PC-3 (cell line): Measurements from ENCODE around the gene EMC8. TPM values are rescaled to one million over a fixed set of nuclear protein-coding genes. Genes with fewer than 3 reads are reported as not detected.

ENCODE experiments used
- ATAC-seq: fragments of 200-7000 bp; cut with Tn5 transposase; 2 replicates; pipeline ENCODE4 v1.9.1; 2020; ENCODE audit warnings: mild to moderate bottlenecking, moderate library complexity
- BruUV-seq: library from RNA; stranded (reverse); fragments of 400-500 nt; replicated peaks from 2 replicates; lab custom pipeline; 2021; lab: Mats Ljungman, UMichigan
- CTCF ChIA-PET: fragments of 300-600 bp; sonication (Branson Sonifier 250); formaldehyde crosslinking; loops from one replicate; lab custom pipeline; 2022; ENCODE audit warnings: antibody characterized with exemption; lab: Charles Lee
- POLR2A ChIA-PET: fragments of 300-600 bp; sonication (Branson Sonifier 250); formaldehyde crosslinking; loops from one replicate; lab custom pipeline; 2022; ENCODE audit warnings: antibody characterized with exemption; ENCODE audit not compliant: unreplicated experiment; lab: Charles Lee
- DNase-seq: peaks from one replicate; pipeline ENCODE4 v3.0.0-alpha.2; 2015
- H2AFZ ChIP-seq: fragments of 300-600 bp; sonication (generic); 2 replicates; pipeline ENCODE4 v1.6.0; 2016; ENCODE audit warnings: antibody characterized with exemption, low read length
- H3F3A ChIP-seq: fragments of 300-600 bp; sonication (generic); one replicate; pipeline ENCODE4 v1.6.0; 2017; ENCODE audit warnings: antibody characterized with exemption, low read length, control low read depth, mild to moderate bottlenecking; ENCODE audit not compliant: unreplicated experiment
- H3K27ac ChIP-seq: fragments of 300-600 bp; sonication (generic); 2 replicates; pipeline ENCODE4 v1.5.1; 2016; ENCODE audit warnings: mild to moderate bottlenecking, low read length
- H3K27me3 ChIP-seq: fragments of 300-600 bp; sonication (generic); 2 replicates; pipeline ENCODE4 v1.6.1; 2016; ENCODE audit warnings: low read length, mixed read lengths
- H3K36me3 ChIP-seq: fragments of 300-600 bp; sonication (generic); 2 replicates; pipeline ENCODE4 v1.6.1; 2016; ENCODE audit warnings: low read depth, mixed run types, low read length, mixed read lengths
- H3K4me1 ChIP-seq: fragments of 300-600 bp; sonication (generic); 2 replicates; pipeline ENCODE4 v1.5.1; 2016; ENCODE audit warnings: low read length; ENCODE audit not compliant: insufficient read depth
- H3K4me2 ChIP-seq: fragments of 300-600 bp; sonication (generic); 2 replicates; pipeline ENCODE4 v1.6.0; 2016; ENCODE audit warnings: low read length
- H3K4me3 ChIP-seq: fragments of 300-600 bp; sonication (generic); 2 replicates; pipeline ENCODE4 v1.5.1; 2016; ENCODE audit warnings: mild to moderate bottlenecking, low read length, mixed read lengths
- H3K79me2 ChIP-seq: fragments of 300-600 bp; sonication (generic); 2 replicates; pipeline ENCODE4 v1.6.1; 2017; ENCODE audit warnings: low read length, mixed read lengths
- H3K9ac ChIP-seq: fragments of 300-600 bp; sonication (generic); 2 replicates; pipeline ENCODE4 v1.6.0; 2016; ENCODE audit warnings: mild to moderate bottlenecking, low read length
- H3K9me2 ChIP-seq: fragments of 300-600 bp; sonication (generic); replicated peaks from 2 replicates; pipeline ENCODE4 v1.6.1; 2016; ENCODE audit warnings: mixed run types, low read length, mixed read lengths
- H3K9me3 ChIP-seq: fragments of 300-600 bp; sonication (generic); 2 replicates; pipeline ENCODE4 v1.6.1; 2016; ENCODE audit warnings: low read length, mixed read lengths
- H4K20me1 ChIP-seq: fragments of 300-600 bp; sonication (generic); 2 replicates; pipeline ENCODE4 v1.6.1; 2016; ENCODE audit warnings: low read length, mixed read lengths
- CTCF ChIP-seq: fragments of 300-600 bp; sonication (generic); conservative IDR thresholded peaks from 2 replicates; pipeline ENCODE4 v1.5.1; 2017; ENCODE audit warnings: antibody characterized with exemption, low read depth, mild to moderate bottlenecking, low read length
- EZH2 ChIP-seq: fragments of 300-600 bp; sonication (generic); IDR thresholded peaks from one replicate; pipeline ENCODE4 v1.6.1; 2017; ENCODE audit warnings: antibody characterized with exemption, mild to moderate bottlenecking, low read length; ENCODE audit not compliant: unreplicated experiment
- EZH2phosphoT487 ChIP-seq: fragments of 300-600 bp; sonication (generic); IDR thresholded peaks from 2 replicates; pipeline ENCODE4 v1.6.1; 2018; ENCODE audit warnings: mild to moderate bottlenecking, antibody characterized with exemption, low read length, borderline replicate concordance
- intact Hi-C: fragments of 100-400 bp; cut with micrococcal nuclease; formaldehyde crosslinking; loops from 2 replicates; pipeline ENCODE4 v1.9.0; 2023
- total RNA-seq: library from RNA; depleted of rRNA; stranded (reverse); fragments of >200 nt; gene quantifications from 2 replicates; pipeline ENCODE4 v1.2.3, GENCODE V29; 2014

Gene EMC8
- total RNA-seq, 1 experiment from 2014 or later, result 46.1 TPM

- no peaks in the 10 kb centered on the region for H3K79me2 ChIP-seq
- intact Hi-C loops, result no loop called here
Observed at GRCh38 chr16:85843471-85844168, 44.3 kb upstream of the EMC8 start.

GRCh38 chr16:85842848-85843247, 43.5 kb upstream of the EMC8 start:
- H3F3A ChIP-seq, result no peaks in the 10 kb centered on the region
- H3K4me2 ChIP-seq, result no peak overlapping the region
- no peaks in the 10 kb centered on the region for H3K79me2 ChIP-seq
- no peak overlapping the region for H3K4me3 ChIP-seq
- no peak overlapping the region for H2AFZ ChIP-seq
- H3K27me3 ChIP-seq, result peaks cover 79% of the 10 kb centered on the region
- CTCF ChIA-PET, result no interaction called here
- intact Hi-C loops, result no loop called here
- no peak overlapping the region for H3K9ac ChIP-seq
- H3K36me3 ChIP-seq, result no peaks in the 10 kb centered on the region
- DNase-seq (no peak), ATAC-seq (no peak)
- TF ChIP-seq EZH2 (no peak), CTCF (no peak), EZH2phosphoT487 (no peak)
- POLR2A ChIA-PET, result no interaction called here
- no peaks in the 10 kb centered on the region for H3K9me3 ChIP-seq
- BruUV-seq, result no TSS peak
- no peaks in the 10 kb centered on the region for H3K4me1 ChIP-seq
- H4K20me1 ChIP-seq, result no peaks in the 10 kb centered on the region
- H3K9me2 ChIP-seq, result no peaks in the 10 kb centered on the region
- no peak overlapping the region for H3K27ac ChIP-seq

More at GRCh38 chr16:85843471-85844168, 44.3 kb upstream of the EMC8 start:
- TF ChIP-seq EZH2, result no peak
- no peak for TF ChIP-seq EZH2phosphoT487
- TF ChIP-seq CTCF, result no peak
- Histone ChIP-seq H3K27ac (no peak overlapping the region), H3K4me2 (no peak overlapping the region), H3K9ac (no peak overlapping the region), H3F3A (no peaks in the 10 kb centered on the region), H3K9me2 (no peaks in the 10 kb centered on the region), H3K27me3 (peaks cover 79% of the 10 kb centered on the region), H3K36me3 (no peaks in the 10 kb centered on the region), H4K20me1 (no peaks in the 10 kb centered on the region), H3K9me3 (no peaks in the 10 kb centered on the region), H3K4me1 (no peaks in the 10 kb centered on the region), H3K4me3 (no peak overlapping the region), H2AFZ (no peak overlapping the region)
- no peak for DNase-seq
- ATAC-seq, result no peak
- no TSS peak for BruUV-seq
- CTCF ChIA-PET, result no interaction called here
- POLR2A ChIA-PET, result no interaction called here

- no peak for ATAC-seq
- POLR2A ChIA-PET, result no interaction called here
Observed at GRCh38 chr16:85842435-85842834, 43.1 kb upstream of the EMC8 start.

More at GRCh38 chr16:85842435-85842834, 43.1 kb upstream of the EMC8 start:
- CTCF ChIA-PET, result no interaction called here
- no peaks in the 10 kb centered on the region for H3K9me2 ChIP-seq
- no peak overlapping the region for H3K9ac ChIP-seq
- no peaks in the 10 kb centered on the region for H3F3A ChIP-seq
- H3K27ac ChIP-seq, result no peak overlapping the region
- H3K79me2 ChIP-seq, result no peaks in the 10 kb centered on the region
- H3K4me1 ChIP-seq, result no peaks in the 10 kb centered on the region
- no peak overlapping the region for H2AFZ ChIP-seq
- BruUV-seq, result no TSS peak
- DNase-seq, result no peak
- H3K27me3 ChIP-seq, result peaks cover 79% of the 10 kb centered on the region
- no peak overlapping the region for H3K4me2 ChIP-seq
- no peaks in the 10 kb centered on the region for H4K20me1 ChIP-seq
- H3K9me3 ChIP-seq, result no peaks in the 10 kb centered on the region
- intact Hi-C loops, result no loop called here
- H3K4me3 ChIP-seq, result no peak overlapping the region
- H3K36me3 ChIP-seq, result no peaks in the 10 kb centered on the region
- no peak for TF ChIP-seq EZH2
- TF ChIP-seq EZH2phosphoT487, result no peak
- no peak for TF ChIP-seq CTCF
